Cardiac muscle cell (in vitro differentiated cells and primary cell): ENCODE measurements around the gene TOMM34. TPM values are rescaled to one million over a fixed set of nuclear protein-coding genes. Genes with fewer than 3 reads are reported as not detected.

Experiments
- DNase-seq, 2 donors: peaks; one replicate each; pipeline versions ENCODE4 v3.0.0 to v3.0.0-alpha.2; 2010 to 2017; ENCODE audit warnings: low read depth in 1 of 2, low spot score in 1 of 2
- H3K27ac ChIP-seq: fragments of 200-600 bp; sonication (generic); 2 replicates; pipeline ENCODE4 v1.5.1; 2016
- H3K27me3 ChIP-seq: fragments of 200-600 bp; sonication (generic); 2 replicates; pipeline ENCODE4 v1.6.0; 2016; ENCODE audit warnings: control low read depth
- H3K36me3 ChIP-seq: fragments of 200-600 bp; sonication (generic); 2 replicates; pipeline ENCODE4 v1.5.1; 2016; ENCODE audit warnings: control low read depth
- H3K4me1 ChIP-seq: fragments of 200-600 bp; sonication (generic); 2 replicates; pipeline ENCODE4 v1.8.1; 2017; ENCODE audit warnings: low read depth, mild to moderate bottlenecking, mixed run types
- H3K4me3 ChIP-seq: fragments of 200-600 bp; sonication (generic); 2 replicates; pipeline ENCODE4 v1.5.1; 2016; ENCODE audit warnings: mild to moderate bottlenecking
- H3K9me3 ChIP-seq: fragments of 200-600 bp; sonication (generic); 2 replicates; pipeline ENCODE4 v1.5.1; 2017; ENCODE audit warnings: low read depth, mild to moderate bottlenecking, control low read depth
- CTCF ChIP-seq: IDR thresholded peaks from 2 replicates; pipeline ENCODE4 v1.5.1; 2012; ENCODE audit warnings: low read depth, mild to moderate bottlenecking, low read length
- polyA plus RNA-seq: library from polyadenylated mRNA; unstranded; fragments of >200 nt; fragmentation: Nextera tagmentation; extraction: Ambion mirVana; gene quantifications from 2 replicates; pipeline ENCODE4 v1.2.1, GENCODE V29; 2016
- total RNA-seq: library from RNA; depleted of rRNA; stranded (reverse); fragments of >200 nt; gene quantifications from 2 replicates; pipeline ENCODE4 v1.2.3, GENCODE V29; 2016

Gene TOMM34
- total and polyA plus RNA-seq, 2 experiments from 2014 or later, result 79.2 to 107 TPM

- Histone ChIP-seq H3K27ac (no peak overlapping the region), H3K4me3 (no peak overlapping the region)
- TF ChIP-seq CTCF, result peak; percentile 54
Observed at GRCh38 chr20:44911264-44911921, 48.8 kb downstream of the TOMM34 start.

GRCh38 chr20:44910690-44911262 lies 49.4 kb downstream of the TOMM34 start:
- no peaks in the 10 kb centered on the region for H3K9me3 ChIP-seq
- TF ChIP-seq CTCF, result no peak

More at GRCh38 chr20:44911264-44911921, 48.8 kb downstream of the TOMM34 start:
- H3K27me3 ChIP-seq, result no peaks in the 10 kb centered on the region
- H3K36me3 ChIP-seq, result peaks cover 12% of the 10 kb centered on the region
- H3K4me1 ChIP-seq, result no peaks in the 10 kb centered on the region
- H3K9me3 ChIP-seq, result no peaks in the 10 kb centered on the region
- peak; percentile 71 to 77 for DNase-seq

GRCh38 chr20:44909872-44910689 lies 50.1 kb downstream of the TOMM34 start, which contains the start of gene PABPC1L:
Gene PABPC1L (plus strand): TSS chr20:44910060. CDS start chr20:44910144, 84 bp downstream.
- H3K4me1 ChIP-seq, result no peaks in the 10 kb centered on the region
- H3K36me3 ChIP-seq, result peaks cover 19% of the 10 kb centered on the region

More at GRCh38 chr20:44910690-44911262, 49.4 kb downstream of the TOMM34 start:
- Histone ChIP-seq H3K4me1 (no peaks in the 10 kb centered on the region), H3K4me3 (peak overlapping the region; percentile 60), H3K27me3 (no peaks in the 10 kb centered on the region), H3K27ac (no peak overlapping the region), H3K36me3 (peaks cover 12% of the 10 kb centered on the region)
- no peak for DNase-seq

GRCh38 chr20:44908987-44909871 lies 51.0 kb downstream of the TOMM34 start:
- Histone ChIP-seq H3K4me3 (peak overlapping the region; percentile 60), H3K36me3 (peaks cover 27% of the 10 kb centered on the region), H3K4me1 (no peaks in the 10 kb centered on the region), H3K27ac (no peak overlapping the region), H3K27me3 (no peaks in the 10 kb centered on the region), H3K9me3 (no peaks in the 10 kb centered on the region)
- TF ChIP-seq CTCF, result no peak
- no peak for DNase-seq

More at GRCh38 chr20:44909872-44910689, 50.1 kb downstream of the TOMM34 start, which contains the start of gene PABPC1L:
- DNase-seq, result peak; percentile 76 to 86
- TF ChIP-seq CTCF, result no peak
- Histone ChIP-seq H3K27ac (no peak within 1 kb of the TSS), H3K4me3 (peak within 1 kb of the TSS; percentile 60), H3K27me3 (no peaks in the 10 kb centered on the region), H3K9me3 (no peaks in the 10 kb centered on the region)

GRCh38 chr20:44904377-44904776 lies 55.8 kb downstream of the TOMM34 start:
- DNase-seq, result no peak
- H3K27ac ChIP-seq, result no peak overlapping the region
- no peaks in the 10 kb centered on the region for H3K4me1 ChIP-seq
- no peaks in the 10 kb centered on the region for H3K9me3 ChIP-seq
- H3K4me3 ChIP-seq, result no peak overlapping the region
- H3K36me3 ChIP-seq, result peaks cover 51% of the 10 kb centered on the region
- no peaks in the 10 kb centered on the region for H3K27me3 ChIP-seq
- TF ChIP-seq CTCF, result no peak
